HepG2 (cell line): ENCODE data around the gene ARFGEF3. TPM values are rescaled to one million over a fixed set of nuclear protein-coding genes. Genes with fewer than 3 reads are reported as not detected.

Source experiments
- ATAD3A ChIP-seq: sonication (generic); formaldehyde crosslinking; IDR thresholded peaks from 2 replicates; pipeline ENCODE4 v1.4.0; 2020; ENCODE audit warnings: missing genetic modification reagents
- ATF3 ChIP-seq: sonication (generic); formaldehyde crosslinking; IDR thresholded peaks from 2 replicates; pipeline ENCODE4 v1.4.0; 2020; ENCODE audit warnings: missing genetic modification reagents
- CEBPZ ChIP-seq: IDR thresholded peaks from 2 replicates; pipeline ENCODE4 v1.6.1; 2012; ENCODE audit warnings: low read length, improper control_type of control experiment
- EZH2 ChIP-seq: conservative IDR thresholded peaks from 2 replicates; pipeline ENCODE4 v1.6.1; 2012; ENCODE audit warnings: mild to moderate bottlenecking, low read depth, low read length, moderate library complexity
- IKZF5 ChIP-seq: IDR thresholded peaks from 2 replicates; pipeline ENCODE4 v1.6.1; 2018; ENCODE audit warnings: missing genetic modification reagents, mild to moderate bottlenecking, missing compliant biosample characterization
- JUND ChIP-seq: sonication (generic); formaldehyde crosslinking; IDR thresholded peaks from 2 replicates; pipeline ENCODE4 v1.8.0; 2022; ENCODE audit warnings: mild to moderate bottlenecking, missing genetic modification reagents
- KDM4B ChIP-seq: sonication (generic); formaldehyde crosslinking; IDR thresholded peaks from 2 replicates; pipeline ENCODE4 v1.4.0; 2020; ENCODE audit warnings: missing genetic modification reagents
- KLF13 ChIP-seq: sonication (generic); formaldehyde crosslinking; IDR thresholded peaks from 2 replicates; pipeline ENCODE4 v1.4.0; 2020; ENCODE audit warnings: mild to moderate bottlenecking, missing genetic modification reagents
- NFYC ChIP-seq: IDR thresholded peaks from 2 replicates; pipeline ENCODE4 v1.6.1; 2016; ENCODE audit warnings: missing genetic modification reagents, missing compliant biosample characterization
- PAXIP1 ChIP-seq: sonication (generic); formaldehyde crosslinking; conservative IDR thresholded peaks from 2 replicates; pipeline ENCODE4 v1.4.0; 2020; ENCODE audit warnings: mild to moderate bottlenecking, missing genetic modification reagents, moderate library complexity
- RARA ChIP-seq: IDR thresholded peaks from 2 replicates; pipeline ENCODE4 v1.6.1; 2016; ENCODE audit warnings: missing genetic modification reagents, missing compliant biosample characterization
- SOX6 ChIP-seq, 2 experiments: fragments of 450-650 bp in 1 of 2; sonication (generic) in 1 of 2; formaldehyde crosslinking in 1 of 2; IDR thresholded peaks; 2 replicates each; pipeline versions ENCODE4 v1.4.0 to v1.6.1; 2017 to 2020; ENCODE audit warnings: antibody characterized with exemption in 1 of 2, mild to moderate bottlenecking in 1 of 2, missing genetic modification reagents in 1 of 2
- SUZ12 ChIP-seq: fragments of 150-350 bp; IDR thresholded peaks from 2 replicates; pipeline ENCODE4 v1.6.1; 2014; ENCODE audit warnings: low read depth, low read length
- TGIF2 ChIP-seq: IDR thresholded peaks from 2 replicates; pipeline ENCODE4 v1.6.1; 2016; ENCODE audit warnings: control low read depth, missing compliant biosample characterization
- TRIM24 ChIP-seq: sonication (generic); formaldehyde crosslinking; IDR thresholded peaks from 2 replicates; pipeline ENCODE4 v1.8.0; 2022; ENCODE audit warnings: mild to moderate bottlenecking, missing genetic modification reagents
- ZNF543 ChIP-seq: sonication (generic); formaldehyde crosslinking; IDR thresholded peaks from 2 replicates; pipeline ENCODE4 v1.4.0; 2020; ENCODE audit warnings: mild to moderate bottlenecking, missing genetic modification reagents
- ZNF614 ChIP-seq: IDR thresholded peaks from 2 replicates; pipeline ENCODE4 v1.6.1; 2018; ENCODE audit warnings: missing biosample characterization, missing genetic modification reagents, inconsistent platforms, borderline replicate concordance
- ZNF710 ChIP-seq: sonication (generic); formaldehyde crosslinking; IDR thresholded peaks from 2 replicates; pipeline ENCODE4 v1.5.0; 2020; ENCODE audit warnings: mild to moderate bottlenecking, missing genetic modification reagents, borderline replicate concordance
- ZNF749 ChIP-seq: sonication (generic); formaldehyde crosslinking; IDR thresholded peaks from 2 replicates; pipeline ENCODE4 v1.8.0; 2022; ENCODE audit warnings: mild to moderate bottlenecking, missing genetic modification reagents, moderate library complexity, borderline replicate concordance
- ZNF839 ChIP-seq: sonication (generic); formaldehyde crosslinking; IDR thresholded peaks from 2 replicates; pipeline ENCODE4 v1.4.0; 2020; ENCODE audit warnings: missing genetic modification reagents, mild to moderate bottlenecking, borderline replicate concordance
- polyA plus RNA-seq, 8 experiments: library from polyadenylated mRNA; depleted of rRNA in 3 of 8; stranded (reverse) in 7 of 8; unstranded in 1 of 8; fragments of >200 nt; fragmentation: Illumina TruSeq in 4 of 8; extraction: Trizol in 4 of 8; gene quantifications; 2 replicates each; pipeline versions ENCODE4 v1.2.1 to v1.2.3, GENCODE V29; 2011 to 2016; ENCODE audit warnings: low read depth in 4 of 8, missing spikeins in 1 of 8, mixed read lengths in 1 of 8; ENCODE audit not compliant: insufficient read depth in 1 of 8
- total RNA-seq, 5 experiments: library from RNA; depleted of rRNA; stranded (reverse); fragments of >200 nt; fragmentation: Illumina TruSeq; extraction: Trizol; gene quantifications; 2 replicates each; pipeline ENCODE4 v1.2.3, GENCODE V29; 2016; ENCODE audit warnings: low read depth in 1 of 5

ARFGEF3 gene
- total and polyA plus RNA-seq, 2 of the 13 experiments (the other 11 are each of a cell fraction or from before 2014, with no cell fraction given) = 0.60 to 2.6 TPM

GRCh38 chr6:138219901-138220300 is 58.2 kb downstream of the ARFGEF3 start (continued):
- TF ChIP-seq JUND (CRISPR knock-in tag) (no peak), RARA (CRISPR knock-in tag) (peak; percentile 88), IKZF5 (CRISPR knock-in tag) (no peak), SOX6 (IDR thresholded peaks at IDR 0.05) (no peak), SOX6 (CRISPR knock-in tag; IDR thresholded peaks at IDR 0.05) (peak; percentile 33; the same call in 1 of the 2 replicates), NFYC (no peak), ZNF710 (CRISPR knock-in tag) (0 out of 2 replicates have a peak, but pooled peaks have one; percentile 49), CEBPZ (no peak), KDM4B (no peak), KLF13 (no peak), ZNF543 (no peak), ATAD3A (CRISPR knock-in tag) (no peak), ZNF614 (no peak), ZNF839 (no peak), TGIF2 (CRISPR knock-in tag) (no peak), ATF3 (CRISPR knock-in tag) (peak; percentile 67), SUZ12 (no peak), PAXIP1 (no peak), EZH2 (no peak), TRIM24 (CRISPR knock-in tag) (no peak), ZNF749 (CRISPR knock-in tag) (no peak)
